DND-41 (cell line): ENCODE data around the gene DEPDC4.

Experiments used
- ATAC-seq: fragments of 200-7000 bp; cut with Tn5 transposase; 3 replicates; pipeline ENCODE4 v1.9.1; 2021; ENCODE audit warnings: low read depth; ENCODE audit not compliant: insufficient read depth
- DNase-seq: peaks from one replicate; pipeline ENCODE4 v3.0.0-alpha.2; 2020
- H2AFZ ChIP-seq: 2 replicates; pipeline ENCODE4 v1.6.0; 2012; ENCODE audit warnings: low read depth, low read length
- H3K27ac ChIP-seq: 2 replicates; pipeline ENCODE4 v1.5.1; 2012; ENCODE audit warnings: low read length, inconsistent platforms
- H3K27me3 ChIP-seq: fragments of 200-600 bp; sonication (generic); 2 replicates; pipeline ENCODE4 v1.6.0; 2012; ENCODE audit warnings: low read length, mild to moderate bottlenecking, inconsistent platforms; ENCODE audit not compliant: insufficient read depth, poor library complexity
- H3K36me3 ChIP-seq: 2 replicates; pipeline ENCODE4 v1.5.1; 2012; ENCODE audit warnings: low read length, inconsistent platforms; ENCODE audit not compliant: insufficient read depth
- H3K4me1 ChIP-seq: 2 replicates; pipeline ENCODE4 v1.5.1; 2012; ENCODE audit warnings: mild to moderate bottlenecking, low read length; ENCODE audit not compliant: insufficient read depth
- H3K4me2 ChIP-seq: 2 replicates; pipeline ENCODE4 v1.6.0; 2012; ENCODE audit warnings: mild to moderate bottlenecking, moderate library complexity, low read length, inconsistent platforms; ENCODE audit not compliant: insufficient read depth
- H3K4me3 ChIP-seq, 2 experiments: fragments of 200-600 bp in 1 of 2; shearing (Covaris generic) in 1 of 2; 2 replicates each; pipeline ENCODE4 v1.5.1; 2012 to 2016; ENCODE audit warnings: inconsistent platforms in 2 of 2, low read length in 2 of 2, mild to moderate bottlenecking in 2 of 2, low read depth in 1 of 2, moderate library complexity in 1 of 2
- H3K79me2 ChIP-seq: 2 replicates; pipeline ENCODE4 v1.6.0; 2012; ENCODE audit warnings: low read length, inconsistent platforms; ENCODE audit not compliant: insufficient read depth
- H3K9ac ChIP-seq: 2 replicates; pipeline ENCODE4 v1.6.0; 2012; ENCODE audit warnings: low read depth, mild to moderate bottlenecking, inconsistent platforms, low read length, moderate library complexity
- H3K9me3 ChIP-seq: 2 replicates; pipeline ENCODE4 v1.5.1; 2012; ENCODE audit warnings: low read length, moderate library complexity, mild to moderate bottlenecking, inconsistent platforms; ENCODE audit not compliant: insufficient read depth, severe bottlenecking
- H4K20me1 ChIP-seq: 2 replicates; pipeline ENCODE4 v1.6.0; 2012; ENCODE audit warnings: low read length; ENCODE audit not compliant: insufficient read depth
- CTCF ChIP-seq: IDR thresholded peaks from 2 replicates; pipeline ENCODE4 v1.5.1; 2012; ENCODE audit warnings: borderline replicate concordance, low read length, moderate library complexity, mild to moderate bottlenecking; ENCODE audit not compliant: poor library complexity, severe bottlenecking; ENCODE audit errors: extremely low read depth
- EZH2 ChIP-seq: IDR thresholded peaks from 3 replicates; pipeline ENCODE4 v1.6.1; 2012; ENCODE audit warnings: borderline replicate concordance, low read depth, mild to moderate bottlenecking, moderate library complexity, low read length, inconsistent platforms; ENCODE audit not compliant: severe bottlenecking

The DEPDC4 gene

GRCh38 chr12:100213016-100213891 is 53.6 kb downstream of the DEPDC4 start:
- Histone ChIP-seq H3K27me3 (no peaks in the 10 kb centered on the region), H3K9me3 (no peaks in the 10 kb centered on the region), H3K36me3 (peaks cover 73% of the 10 kb centered on the region), H3K4me3 (no peak overlapping the region), H3K9ac (no peak overlapping the region), H4K20me1 (no peaks in the 10 kb centered on the region), H2AFZ (no peak overlapping the region), H3K79me2 (no peaks in the 10 kb centered on the region), H3K27ac (no peak overlapping the region), H3K4me1 (no peaks in the 10 kb centered on the region), H3K4me2 (no peak overlapping the region)
- DNase-seq (no peak), ATAC-seq (no peak)
- TF ChIP-seq CTCF (no peak), EZH2 (no peak)

- no peak overlapping the region for H3K4me2 ChIP-seq
- no peaks in the 10 kb centered on the region for H3K4me1 ChIP-seq
- ATAC-seq, result no peak
- no peaks in the 10 kb centered on the region for H3K27me3 ChIP-seq
- H3K36me3 ChIP-seq, result peaks cover 83% of the 10 kb centered on the region
- no peak overlapping the region for H2AFZ ChIP-seq
- no peak for TF ChIP-seq CTCF
- no peak for TF ChIP-seq EZH2
- H3K9me3 ChIP-seq, result no peaks in the 10 kb centered on the region
- no peaks in the 10 kb centered on the region for H3K79me2 ChIP-seq
- no peak overlapping the region for H3K9ac ChIP-seq
- no peak for DNase-seq
- no peak overlapping the region for H3K27ac ChIP-seq
- no peak overlapping the region for H3K4me3 ChIP-seq
- H4K20me1 ChIP-seq, result no peaks in the 10 kb centered on the region; the same call in 1 of the 2 replicates
These were observed 55.2 kb downstream of the DEPDC4 start for GRCh38 chr12:100211698-100212097.

- H4K20me1 ChIP-seq, result no peaks in the 10 kb centered on the region; the same call in 1 of the 2 replicates
- H2AFZ ChIP-seq, result no peak overlapping the region
- no peaks in the 10 kb centered on the region for H3K9me3 ChIP-seq
- peaks cover 9% of the 10 kb centered on the region; the same call in 1 of the 2 replicates for H3K4me1 ChIP-seq
- peaks cover 11% of the 10 kb centered on the region for H3K79me2 ChIP-seq
- ATAC-seq, result no peak
- H3K4me3 ChIP-seq, result no peak overlapping the region
- H3K9ac ChIP-seq, result no peak overlapping the region
- H3K36me3 ChIP-seq, result peaks cover 76% of the 10 kb centered on the region
- no peaks in the 10 kb centered on the region for H3K27me3 ChIP-seq
- no peak for DNase-seq
- TF ChIP-seq EZH2 (no peak), CTCF (no peak)
- no peak overlapping the region for H3K4me2 ChIP-seq
- no peak overlapping the region for H3K27ac ChIP-seq
These were observed 58.0 kb downstream of the DEPDC4 start for GRCh38 chr12:100208834-100209233.
